ENCODE results near the gene CADPS2.

CADPS2 gene

GRCh38 chr7:122577449-122578003, 308.7 kb downstream of the CADPS2 start:
- no peak overlapping the region for H3K27ac ChIP-seq (ENCODE audit: low read length)
- H3K4me3 ChIP-seq (ENCODE audit: low read depth in 1 of 2, low read length in 2 of 2): no peak overlapping the region
- no peaks in the 10 kb centered on the region for H3K9me3 ChIP-seq (ENCODE audit: insufficient read depth, low read length, severe bottlenecking)
- H3K36me3 ChIP-seq (ENCODE audit: insufficient read depth, low read length): no peaks in the 10 kb centered on the region
- ATAC-seq (ENCODE audit: insufficient read depth, low read depth) (no peak), DNase-seq (no peak)
- no peak overlapping the region for H3K4me2 ChIP-seq (ENCODE audit: insufficient read depth, low read length)
- H3K4me1 ChIP-seq (ENCODE audit: insufficient read depth, low read length): no peaks in the 10 kb centered on the region
- H3K79me2 ChIP-seq (ENCODE audit: insufficient read depth, low read length): no peaks in the 10 kb centered on the region
- TF ChIP-seq CTCF (IDR thresholded peaks at IDR 0.05; ENCODE audit: borderline replicate concordance, extremely low read depth, low read length, poor library complexity, severe bottlenecking) (no peak), EZH2 (IDR thresholded peaks at IDR 0.05; ENCODE audit: borderline replicate concordance, low read depth, low read length, severe bottlenecking) (no peak)
- H2AFZ ChIP-seq (ENCODE audit: low read depth, low read length): no peak overlapping the region
- H3K9ac ChIP-seq (ENCODE audit: low read depth, low read length): no peak overlapping the region
- no peaks in the 10 kb centered on the region for H3K27me3 ChIP-seq (ENCODE audit: insufficient read depth, low read length, poor library complexity)
- no peaks in the 10 kb centered on the region for H4K20me1 ChIP-seq (ENCODE audit: insufficient read depth, low read length)

GRCh38 chr7:122572706-122573105, 313.6 kb downstream of the CADPS2 start:
- Histone ChIP-seq H3K4me3 (ENCODE audit: low read depth in 1 of 2, low read length in 2 of 2) (no peak overlapping the region), H4K20me1 (ENCODE audit: insufficient read depth, low read length) (no peaks in the 10 kb centered on the region), H3K4me2 (ENCODE audit: insufficient read depth, low read length) (no peak overlapping the region), H3K9me3 (ENCODE audit: insufficient read depth, low read length, severe bottlenecking) (no peaks in the 10 kb centered on the region), H3K4me1 (ENCODE audit: insufficient read depth, low read length) (no peaks in the 10 kb centered on the region), H3K9ac (ENCODE audit: low read depth, low read length) (no peak overlapping the region), H2AFZ (ENCODE audit: low read depth, low read length) (no peak overlapping the region), H3K27me3 (ENCODE audit: insufficient read depth, low read length, poor library complexity) (no peaks in the 10 kb centered on the region), H3K27ac (ENCODE audit: low read length) (no peak overlapping the region), H3K36me3 (ENCODE audit: insufficient read depth, low read length) (no peaks in the 10 kb centered on the region), H3K79me2 (ENCODE audit: insufficient read depth, low read length) (no peaks in the 10 kb centered on the region)
- ATAC-seq (ENCODE audit: insufficient read depth, low read depth) (no peak), DNase-seq (no peak)
- no peak for TF ChIP-seq EZH2 (IDR thresholded peaks at IDR 0.05; ENCODE audit: borderline replicate concordance, low read depth, low read length, severe bottlenecking)
- TF ChIP-seq CTCF (IDR thresholded peaks at IDR 0.05; ENCODE audit: borderline replicate concordance, extremely low read depth, low read length, poor library complexity, severe bottlenecking): no peak

GRCh38 chr7:122561326-122561725, 324.9 kb downstream of the CADPS2 start:
- DNase-seq (no peak), ATAC-seq (ENCODE audit: insufficient read depth, low read depth) (no peak)
- no peak for TF ChIP-seq EZH2 (IDR thresholded peaks at IDR 0.05; ENCODE audit: borderline replicate concordance, low read depth, low read length, severe bottlenecking)
- TF ChIP-seq CTCF (IDR thresholded peaks at IDR 0.05; ENCODE audit: borderline replicate concordance, extremely low read depth, low read length, poor library complexity, severe bottlenecking): no peak
- Histone ChIP-seq H3K27me3 (ENCODE audit: insufficient read depth, low read length, poor library complexity) (no peaks in the 10 kb centered on the region), H3K9ac (ENCODE audit: low read depth, low read length) (no peak overlapping the region), H4K20me1 (ENCODE audit: insufficient read depth, low read length) (no peaks in the 10 kb centered on the region), H3K79me2 (ENCODE audit: insufficient read depth, low read length) (no peaks in the 10 kb centered on the region), H3K36me3 (ENCODE audit: insufficient read depth, low read length) (no peaks in the 10 kb centered on the region), H3K27ac (ENCODE audit: low read length) (no peak overlapping the region), H2AFZ (ENCODE audit: low read depth, low read length) (no peak overlapping the region), H3K4me3 (ENCODE audit: low read depth in 1 of 2, low read length in 2 of 2) (no peak overlapping the region), H3K4me2 (ENCODE audit: insufficient read depth, low read length) (no peak overlapping the region), H3K9me3 (ENCODE audit: insufficient read depth, low read length, severe bottlenecking) (no peaks in the 10 kb centered on the region), H3K4me1 (ENCODE audit: insufficient read depth, low read length) (no peaks in the 10 kb centered on the region)
